SK-N-SH (cell line): Measurements from ENCODE around the gene PRSS56. TPM values are rescaled to one million over a fixed set of nuclear protein-coding genes. Genes with fewer than 3 reads are reported as not detected.

Source experiments
- CTCF ChIA-PET: fragments of 300-600, 350-600 bp; formaldehyde crosslinking; extraction: SDS; loops from one replicate; lab custom pipeline; 2021; lab: Yijun Ruan, JAX
- POLR2A ChIA-PET: fragments of 350-600 bp; sonication (Branson Sonifier 250); formaldehyde crosslinking; extraction: SDS; loops from one replicate; lab custom pipeline; 2020; ENCODE audit warnings: antibody characterized with exemption, inconsistent platforms; lab: Yijun Ruan, JAX
- DNase-seq: peaks from one replicate; pipeline ENCODE4 v3.0.0; 2012
- H2AFZ ChIP-seq: fragments of 200-600 bp; sonication (generic); 2 replicates; pipeline ENCODE4 v1.8.1; 2016; ENCODE audit warnings: antibody characterized with exemption, mild to moderate bottlenecking, low read depth
- H3F3A ChIP-seq: fragments of 200-600 bp; sonication (generic); replicated peaks from 2 replicates; pipeline ENCODE3; 2016; ENCODE audit warnings: antibody characterized with exemption, mild to moderate bottlenecking; ENCODE audit not compliant: insufficient read depth
- H3K27ac ChIP-seq, 2 experiments: fragments of 200-500 bp in 1 of 2; fragments of 200-600 bp in 1 of 2; sonication (Bioruptor generic) in 1 of 2; sonication (generic), shearing (Covaris generic) in 1 of 2; 2 replicates each; pipeline versions ENCODE4 v1.5.1 to v1.6.1; 2014 to 2016; ENCODE audit warnings: low read depth in 2 of 2, inconsistent platforms in 1 of 2, low read length in 1 of 2, mild to moderate bottlenecking in 1 of 2, mixed read lengths in 1 of 2
- H3K27me3 ChIP-seq: fragments of 200-600 bp; sonication (generic), shearing (Covaris generic); 2 replicates; pipeline ENCODE4 v1.6.1; 2016; ENCODE audit warnings: mixed run types; ENCODE audit not compliant: insufficient read depth
- H3K36me3 ChIP-seq, 2 experiments: fragments of 200-500 bp in 1 of 2; fragments of 200-600 bp in 1 of 2; sonication (Bioruptor generic) in 1 of 2; sonication (generic) in 1 of 2; replicated peaks in 1 of 2; 2 replicates each; pipeline versions ENCODE3 to v1.5.1; 2014 to 2016; ENCODE audit warnings: low read length in 1 of 2, mild to moderate bottlenecking in 1 of 2; ENCODE audit not compliant: insufficient read depth in 2 of 2, control insufficient read depth in 1 of 2
- H3K4me1 ChIP-seq, 2 experiments: fragments of 200-500 bp in 1 of 2; fragments of 200-600 bp in 1 of 2; sonication (Bioruptor generic) in 1 of 2; sonication (generic), shearing (Covaris generic) in 1 of 2; 2 replicates each; pipeline versions ENCODE4 v1.5.1 to v1.6.1; 2014 to 2016; ENCODE audit warnings: low read depth in 1 of 2, low read length in 1 of 2, mixed run types in 1 of 2; ENCODE audit not compliant: insufficient read depth in 2 of 2, control insufficient read depth in 1 of 2
- H3K4me2 ChIP-seq: fragments of 200-600 bp; sonication (generic), shearing (Covaris generic); 2 replicates; pipeline ENCODE4 v1.6.1; 2017; ENCODE audit warnings: mixed run types
- H3K4me3 ChIP-seq, 2 experiments: fragments of 200-500 bp in 1 of 2; fragments of 200-600 bp in 1 of 2; sonication (Bioruptor generic) in 1 of 2; sonication (generic), shearing (Covaris generic) in 1 of 2; 2 replicates each; pipeline versions ENCODE4 v1.5.1 to v1.8.1; 2014 to 2016; ENCODE audit warnings: low read depth in 2 of 2, inconsistent platforms in 1 of 2, low read length in 1 of 2, mild to moderate bottlenecking in 1 of 2, mixed read lengths in 1 of 2, moderate library complexity in 1 of 2
- H3K79me2 ChIP-seq: fragments of 200-600 bp; sonication (generic); 2 replicates; pipeline ENCODE4 v1.8.1; 2017; ENCODE audit warnings: mild to moderate bottlenecking; ENCODE audit not compliant: insufficient read depth
- H3K9ac ChIP-seq: fragments of 200-600 bp; sonication (generic); 2 replicates; pipeline ENCODE4 v1.6.1; 2017; ENCODE audit warnings: mixed run types
- H3K9me2 ChIP-seq: fragments of 200-600 bp; sonication (generic); 2 replicates; pipeline ENCODE4 v1.6.1; 2017; ENCODE audit warnings: mixed run types
- H3K9me3 ChIP-seq: fragments of 200-600 bp; sonication (generic); 2 replicates; pipeline ENCODE4 v1.6.1; 2017; ENCODE audit warnings: mixed run types, mild to moderate bottlenecking, moderate library complexity
- H4K20me1 ChIP-seq: fragments of 200-600 bp; sonication (generic); 2 replicates; pipeline ENCODE4 v1.6.1; 2017; ENCODE audit warnings: mild to moderate bottlenecking, mixed run types; ENCODE audit not compliant: insufficient read depth
- CTCF ChIP-seq: fragments of 200-600 bp; sonication (generic); IDR thresholded peaks from 2 replicates; pipeline ENCODE4 v1.6.1; 2017; ENCODE audit warnings: antibody characterized with exemption, mild to moderate bottlenecking, moderate library complexity
- FOXJ3 ChIP-seq: sonication (generic); formaldehyde crosslinking; IDR thresholded peaks from 2 replicates; pipeline ENCODE4 v1.5.1; 2020; ENCODE audit warnings: mild to moderate bottlenecking, missing genetic modification reagents
- GATA2 ChIP-seq: sonication (generic); formaldehyde crosslinking; IDR thresholded peaks from 2 replicates; pipeline ENCODE4 v1.5.0; 2020; ENCODE audit warnings: mild to moderate bottlenecking, missing genetic modification reagents
- IRF3 ChIP-seq: fragments of 150-350 bp; IDR thresholded peaks from 2 replicates; pipeline ENCODE4 v1.6.1; 2016; ENCODE audit warnings: mild to moderate bottlenecking, low read depth, low read length
- JUND ChIP-seq: IDR thresholded peaks from 2 replicates; pipeline ENCODE4 v1.4.0; 2012
- MEF2A ChIP-seq: IDR thresholded peaks from 2 replicates; pipeline ENCODE4 v1.4.0; 2012; ENCODE audit warnings: low read depth, borderline replicate concordance
- MXI1 ChIP-seq: IDR thresholded peaks from 2 replicates; pipeline ENCODE4 v1.6.1; 2012; ENCODE audit warnings: mild to moderate bottlenecking, low read depth, low read length, improper control_type of control experiment
- NRF1 ChIP-seq: IDR thresholded peaks from 2 replicates; pipeline ENCODE4 v1.6.1; 2012; ENCODE audit warnings: low read depth, mild to moderate bottlenecking, low read length
- POLR2AphosphoS5 ChIP-seq: IDR thresholded peaks from 2 replicates; pipeline ENCODE4 v1.6.1; 2012; ENCODE audit warnings: low read depth, low read length
- RCOR1 ChIP-seq: fragments of 150-350 bp; IDR thresholded peaks from 2 replicates; pipeline ENCODE4 v1.6.1; 2017; ENCODE audit warnings: antibody characterized with exemption, low read length
- RFX5 ChIP-seq: IDR thresholded peaks from 2 replicates; pipeline ENCODE4 v1.6.1; 2012; ENCODE audit warnings: mild to moderate bottlenecking, improper control_type of control experiment, low read length
- RXRA ChIP-seq: IDR thresholded peaks from 2 replicates; pipeline ENCODE4 v1.4.0; 2012; ENCODE audit warnings: low read depth, mild to moderate bottlenecking, borderline replicate concordance
- TEAD4 ChIP-seq: IDR thresholded peaks from 2 replicates; pipeline ENCODE4 v1.4.0; 2012; ENCODE audit warnings: mild to moderate bottlenecking, borderline replicate concordance; ENCODE audit not compliant: insufficient read depth
- USF1 ChIP-seq: IDR thresholded peaks from 2 replicates; pipeline ENCODE4 v1.4.0; 2012; ENCODE audit warnings: low read depth, borderline replicate concordance
- YY1 ChIP-seq: IDR thresholded peaks from 2 replicates; pipeline ENCODE4 v1.4.0; 2012; ENCODE audit warnings: low read depth, mild to moderate bottlenecking
- ZBTB33 ChIP-seq: IDR thresholded peaks from 2 replicates; pipeline ENCODE4 v1.4.0; 2012; ENCODE audit warnings: low read depth, borderline replicate concordance
- WGBS: methylation state at CpG from one replicate; pipeline ENCODE4 v1.1.6; 2017; ENCODE audit warnings: low lambda C conversion rate; 5-methylcytosine and 5-hydroxymethylcytosine counted together
- polyA plus RNA-seq, 3 experiments: library from polyadenylated mRNA; depleted of rRNA; stranded (reverse); fragments of >200 nt; gene quantifications; 2 replicates each; pipeline ENCODE4 v1.2.3, GENCODE V29; 2012

PRSS56 gene
- polyA plus RNA-seq, 1 of the 3 experiments (the other 2 are of a cell fraction) = not detected

- TF ChIP-seq GATA2 (CRISPR knock-in tag) = no peak
- H3K4me3 ChIP-seq = no peak overlapping the region
- 66% methylated on average over 3 of the region's 3 CpGs for WGBS
- no peak overlapping the region for H3K4me2 ChIP-seq
- DNase-seq = no peak
- H4K20me1 ChIP-seq = no peaks in the 10 kb centered on the region
- CTCF ChIA-PET = interaction anchor here (1.6 kb wide), 1 partner anchor 23 kb away, joined by 7 read pairs; no protein-coding TSS in a partner anchor
- H3K27me3 ChIP-seq = peaks cover 10% of the 10 kb centered on the region
- no peaks in the 10 kb centered on the region for H3K9me2 ChIP-seq
- no peaks in the 10 kb centered on the region for H3K9me3 ChIP-seq
- H3K9ac ChIP-seq = no peak overlapping the region
- no peaks in the 10 kb centered on the region for H3K36me3 ChIP-seq
- no peaks in the 10 kb centered on the region for H3F3A ChIP-seq
- no peak overlapping the region for H3K27ac ChIP-seq
- peaks cover 0 to 34% of the 10 kb centered on the region in 2 experiments; a peak in 1 of 4 replicates for H3K4me1 ChIP-seq
- POLR2A ChIA-PET = no interaction called here
- H2AFZ ChIP-seq = no peak overlapping the region
- H3K79me2 ChIP-seq = no peaks in the 10 kb centered on the region
Observed at GRCh38 chr2:232498452-232498851, 21.7 kb upstream of the PRSS56 start.

GRCh38 chr2:232501331-232501771 lies 18.8 kb upstream of the PRSS56 start:
- POLR2A ChIA-PET = no interaction called here
- DNase-seq = no peak

GRCh38 chr2:232501794-232502390 lies 18.3 kb upstream of the PRSS56 start:
- CTCF ChIA-PET = interaction anchor here (0.8 to 3.0 kb wide), 3 partner anchors 21 to 790 kb away, joined by 4 to 24 read pairs (median 5); partner anchors contain the start of gene PRSS56
- no peak for TF ChIP-seq JUND
- no peak for TF ChIP-seq RXRA
- no peak for TF ChIP-seq YY1
- no peak for TF ChIP-seq MEF2A
- no peak for TF ChIP-seq ZBTB33
- no peak for TF ChIP-seq IRF3
- no peak for TF ChIP-seq CTCF
- no peak for TF ChIP-seq RCOR1
- TF ChIP-seq RFX5 = no peak
- no peak for TF ChIP-seq NRF1
- TF ChIP-seq FOXJ3 = no peak
- TF ChIP-seq MXI1 = no peak

More at GRCh38 chr2:232501331-232501771, 18.8 kb upstream of the PRSS56 start:
- Histone ChIP-seq H4K20me1 (no peaks in the 10 kb centered on the region), H3K4me3 (no peak overlapping the region), H3K9me2 (no peaks in the 10 kb centered on the region), H3K9me3 (no peaks in the 10 kb centered on the region), H3K27ac (no peak overlapping the region), H2AFZ (no peak overlapping the region), H3K27me3 (peaks cover 23% of the 10 kb centered on the region), H3K4me1 (peaks cover 0 to 47% of the 10 kb centered on the region in 2 experiments; a peak in 1 of 4 replicates), H3F3A (no peaks in the 10 kb centered on the region), H3K9ac (no peak overlapping the region), H3K4me2 (no peak overlapping the region), H3K36me3 (no peaks in the 10 kb centered on the region), H3K79me2 (no peaks in the 10 kb centered on the region)
- CTCF ChIA-PET = interaction anchor here (0.8 to 3.0 kb wide), 4 partner anchors 21 to 790 kb away, joined by 3 to 24 read pairs (median 4); partner anchors contain the start of gene PRSS56
- TF ChIP-seq USF1 (no peak), TEAD4 (no peak), POLR2AphosphoS5 (no peak)
- 86% methylated on average over 9 of the region's 9 CpGs for WGBS

More at GRCh38 chr2:232501794-232502390, 18.3 kb upstream of the PRSS56 start:
- 65% methylated on average over 8 of the region's 10 CpGs for WGBS
- DNase-seq = no peak
- H3K4me2 ChIP-seq = no peak overlapping the region
- H3K79me2 ChIP-seq = no peaks in the 10 kb centered on the region
- H3F3A ChIP-seq = no peaks in the 10 kb centered on the region
- POLR2A ChIA-PET = no interaction called here
- no peak overlapping the region for H3K9ac ChIP-seq
- no peak overlapping the region for H2AFZ ChIP-seq
- no peaks in the 10 kb centered on the region for H3K9me2 ChIP-seq
- H3K4me1 ChIP-seq = peaks cover 0 to 47% of the 10 kb centered on the region in 2 experiments; a peak in 1 of 4 replicates
- H3K27me3 ChIP-seq = peaks cover 23% of the 10 kb centered on the region
- H3K27ac ChIP-seq = no peak overlapping the region; a peak in 1 of 4 replicates
- no peaks in the 10 kb centered on the region for H3K36me3 ChIP-seq
- H3K4me3 ChIP-seq = no peak overlapping the region
- H4K20me1 ChIP-seq = no peaks in the 10 kb centered on the region
- no peaks in the 10 kb centered on the region for H3K9me3 ChIP-seq
